Ishikawa (cell line): ENCODE results near the gene NDFIP2.

Experiments used
- CEBPB ChIP-seq: IDR thresholded peaks from 2 replicates; pipeline ENCODE4 v1.6.1; 2012
- CREB1 ChIP-seq: IDR thresholded peaks from 2 replicates; pipeline ENCODE4 v1.6.1; 2012; ENCODE audit warnings: low read depth
- EGR1 ChIP-seq: IDR thresholded peaks from 2 replicates; pipeline ENCODE4 v1.6.1; 2012
- EP300 ChIP-seq: IDR thresholded peaks from 2 replicates; pipeline ENCODE4 v1.6.1; 2012; ENCODE audit warnings: borderline replicate concordance
- FOXM1 ChIP-seq: IDR thresholded peaks from 2 replicates; pipeline ENCODE4 v1.6.1; 2012; ENCODE audit warnings: low read depth, borderline replicate concordance
- MAX ChIP-seq: IDR thresholded peaks from 2 replicates; pipeline ENCODE4 v1.6.1; 2012
- NFIC ChIP-seq: IDR thresholded peaks from 2 replicates; pipeline ENCODE4 v1.6.1; 2012
- RAD21 ChIP-seq: IDR thresholded peaks from 2 replicates; pipeline ENCODE4 v1.6.1; 2012; ENCODE audit warnings: low read depth
- REST ChIP-seq: IDR thresholded peaks from 2 replicates; pipeline ENCODE4 v1.6.1; 2012; ENCODE audit warnings: low read depth, mild to moderate bottlenecking
- TAF1 ChIP-seq: IDR thresholded peaks from 2 replicates; pipeline ENCODE4 v1.6.1; 2012; ENCODE audit warnings: low read depth, mild to moderate bottlenecking
- TCF12 ChIP-seq: IDR thresholded peaks from 2 replicates; pipeline ENCODE4 v1.6.1; 2012; ENCODE audit warnings: low read depth
- TEAD4 ChIP-seq: IDR thresholded peaks from 2 replicates; pipeline ENCODE4 v1.6.1; 2012
- USF1 ChIP-seq: IDR thresholded peaks from 2 replicates; pipeline ENCODE4 v1.6.1; 2012
- YY1 ChIP-seq: IDR thresholded peaks from 2 replicates; pipeline ENCODE4 v1.6.1; 2012; ENCODE audit warnings: low read depth
- ZBTB7A ChIP-seq: IDR thresholded peaks from 2 replicates; pipeline ENCODE4 v1.6.1; 2012; ENCODE audit warnings: low read depth

NDFIP2 gene

GRCh38 chr13:79496188-79496587 is 15.2 kb downstream of the NDFIP2 start:
- TF ChIP-seq EGR1, result no peak

- no peak for TF ChIP-seq CREB1
- TF ChIP-seq TAF1, result no peak
- no peak for TF ChIP-seq REST
- no peak for TF ChIP-seq TCF12
- TF ChIP-seq EGR1, result no peak
- TF ChIP-seq NFIC, result no peak
- no peak for TF ChIP-seq CEBPB
- TF ChIP-seq ZBTB7A, result no peak
- TF ChIP-seq MAX, result no peak
These were observed 16.1 kb downstream of the NDFIP2 start for GRCh38 chr13:79497064-79497463.

GRCh38 chr13:79497852-79498251 is 16.9 kb downstream of the NDFIP2 start:
- no peak for TF ChIP-seq TAF1
- no peak for TF ChIP-seq REST
- TF ChIP-seq CEBPB, result no peak
- TF ChIP-seq MAX, result no peak
- no peak for TF ChIP-seq USF1
- TF ChIP-seq TEAD4, result no peak
- no peak for TF ChIP-seq ZBTB7A
- no peak for TF ChIP-seq YY1
- no peak for TF ChIP-seq EGR1
- TF ChIP-seq EP300, result no peak

- no peak for TF ChIP-seq EP300
- TF ChIP-seq CREB1, result no peak
- TF ChIP-seq TEAD4, result no peak
- TF ChIP-seq USF1, result no peak
- no peak for TF ChIP-seq RAD21
- TF ChIP-seq FOXM1, result no peak
- TF ChIP-seq EGR1, result no peak
- no peak for TF ChIP-seq MAX
- TF ChIP-seq YY1, result no peak
- no peak for TF ChIP-seq REST
- no peak for TF ChIP-seq TAF1
- TF ChIP-seq CEBPB, result no peak
- no peak for TF ChIP-seq ZBTB7A
- TF ChIP-seq NFIC, result no peak
- TF ChIP-seq TCF12, result no peak
These were observed 19.9 kb downstream of the NDFIP2 start for GRCh38 chr13:79500829-79501228.

GRCh38 chr13:79501538-79502232 is 20.7 kb downstream of the NDFIP2 start:
- TF ChIP-seq YY1 (no peak), FOXM1 (no peak), EP300 (no peak), EGR1 (no peak), CEBPB (no peak), REST (no peak), NFIC (no peak), USF1 (no peak), TCF12 (no peak), TEAD4 (no peak)
